PC-3 (cell line): Measurements from ENCODE around the gene ITCH.

Experiments
- EZH2 ChIP-seq: fragments of 300-600 bp; sonication (generic); IDR thresholded peaks from one replicate; pipeline ENCODE4 v1.6.1; 2017; ENCODE audit warnings: antibody characterized with exemption, mild to moderate bottlenecking, low read length; ENCODE audit not compliant: unreplicated experiment
- EZH2phosphoT487 ChIP-seq: fragments of 300-600 bp; sonication (generic); IDR thresholded peaks from 2 replicates; pipeline ENCODE4 v1.6.1; 2018; ENCODE audit warnings: mild to moderate bottlenecking, antibody characterized with exemption, low read length, borderline replicate concordance
- TF ChIP-seq, protein P1 (sequence below): fragments of 300-600 bp; sonication (generic); conservative IDR thresholded peaks from 2 replicates; pipeline ENCODE4 v1.5.1; 2017; ENCODE audit warnings: antibody characterized with exemption, low read depth, mild to moderate bottlenecking, low read length

DNA sequence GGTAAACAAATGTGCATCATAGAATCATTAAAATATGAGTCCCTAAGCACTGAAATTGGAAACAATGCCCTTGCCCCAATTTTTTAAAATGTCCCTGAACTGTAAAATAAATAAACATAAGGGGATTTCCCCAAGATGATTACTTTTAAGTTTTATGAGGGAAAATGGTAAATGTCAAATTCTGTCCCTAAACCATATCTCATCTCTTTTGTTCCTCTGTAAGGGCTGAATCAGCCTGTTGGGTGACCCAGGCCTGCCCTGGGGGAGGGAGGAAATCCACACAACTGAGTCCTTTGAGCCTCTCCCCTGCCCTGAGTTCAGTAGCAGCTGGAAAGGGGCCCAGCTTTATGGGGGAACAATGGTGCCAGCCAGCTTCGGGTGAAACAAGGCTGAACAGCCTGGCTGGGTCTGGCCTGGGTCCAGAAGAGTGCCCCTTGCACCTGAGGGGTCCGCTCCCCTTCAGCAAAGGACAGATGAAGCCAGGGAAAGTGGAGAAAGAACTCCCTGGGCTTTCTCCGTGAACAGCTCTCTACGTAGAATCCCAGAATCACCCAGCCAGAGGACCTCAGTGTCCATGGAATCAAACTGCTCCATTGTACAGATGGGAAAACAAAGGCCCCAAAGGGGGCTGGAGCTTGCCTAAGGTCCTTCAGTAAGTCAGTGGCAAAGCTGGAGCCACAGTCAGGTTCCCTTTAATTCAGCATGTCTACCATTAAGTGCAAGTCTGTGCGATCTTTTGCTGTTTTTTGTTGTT is 28.2 kb upstream of the ITCH start:
- TF ChIP-seq, protein P1, sequence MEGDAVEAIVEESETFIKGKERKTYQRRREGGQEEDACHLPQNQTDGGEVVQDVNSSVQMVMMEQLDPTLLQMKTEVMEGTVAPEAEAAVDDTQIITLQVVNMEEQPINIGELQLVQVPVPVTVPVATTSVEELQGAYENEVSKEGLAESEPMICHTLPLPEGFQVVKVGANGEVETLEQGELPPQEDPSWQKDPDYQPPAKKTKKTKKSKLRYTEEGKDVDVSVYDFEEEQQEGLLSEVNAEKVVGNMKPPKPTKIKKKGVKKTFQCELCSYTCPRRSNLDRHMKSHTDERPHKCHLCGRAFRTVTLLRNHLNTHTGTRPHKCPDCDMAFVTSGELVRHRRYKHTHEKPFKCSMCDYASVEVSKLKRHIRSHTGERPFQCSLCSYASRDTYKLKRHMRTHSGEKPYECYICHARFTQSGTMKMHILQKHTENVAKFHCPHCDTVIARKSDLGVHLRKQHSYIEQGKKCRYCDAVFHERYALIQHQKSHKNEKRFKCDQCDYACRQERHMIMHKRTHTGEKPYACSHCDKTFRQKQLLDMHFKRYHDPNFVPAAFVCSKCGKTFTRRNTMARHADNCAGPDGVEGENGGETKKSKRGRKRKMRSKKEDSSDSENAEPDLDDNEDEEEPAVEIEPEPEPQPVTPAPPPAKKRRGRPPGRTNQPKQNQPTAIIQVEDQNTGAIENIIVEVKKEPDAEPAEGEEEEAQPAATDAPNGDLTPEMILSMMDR: no peak
- no peak for TF ChIP-seq EZH2
- TF ChIP-seq EZH2phosphoT487: no peak
